ENCODE results near the gene PLA2G2C.

PLA2G2C gene

DNA sequence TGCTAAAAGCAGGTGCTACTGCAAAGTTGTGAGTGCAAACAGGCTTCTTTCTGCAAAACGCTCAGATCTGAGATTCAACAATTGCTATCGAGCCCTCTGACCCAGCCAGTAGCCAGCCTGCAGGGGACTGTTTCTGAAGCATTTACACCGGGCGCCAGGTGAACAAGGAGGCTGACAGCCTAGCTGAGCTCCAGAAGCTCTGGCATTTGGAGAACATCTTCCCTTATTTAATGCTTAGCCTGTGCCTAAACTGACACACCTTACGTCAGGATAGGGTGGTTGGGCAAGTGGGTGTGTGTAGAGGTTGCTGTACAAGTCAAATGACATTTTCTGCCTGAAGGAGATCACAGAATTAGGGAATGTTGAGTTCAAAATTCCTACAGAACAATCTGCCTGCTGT is 15.8 kb upstream of the PLA2G2C start:
- DNase-seq, result no peak

DNA sequence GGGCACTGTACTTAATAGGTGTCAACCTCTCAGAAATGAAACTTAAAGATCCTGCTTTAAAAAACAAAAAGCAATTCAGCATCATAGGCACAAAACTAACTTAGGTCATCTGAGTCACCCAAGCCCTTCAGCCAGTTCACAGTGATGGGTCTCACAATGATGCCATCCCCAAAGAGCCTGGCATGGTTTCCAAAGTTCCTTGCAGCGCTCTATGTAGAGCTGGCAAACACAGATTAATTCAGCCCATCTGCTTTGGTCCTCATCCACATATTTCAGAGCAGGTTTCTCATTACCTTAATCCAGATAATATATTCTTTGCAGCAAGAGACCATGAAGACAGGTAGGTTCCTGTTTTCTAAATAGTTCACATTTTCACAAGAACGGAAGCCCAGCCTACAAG is 14.6 kb upstream of the PLA2G2C start:
- DNase-seq, result no peak

DNA sequence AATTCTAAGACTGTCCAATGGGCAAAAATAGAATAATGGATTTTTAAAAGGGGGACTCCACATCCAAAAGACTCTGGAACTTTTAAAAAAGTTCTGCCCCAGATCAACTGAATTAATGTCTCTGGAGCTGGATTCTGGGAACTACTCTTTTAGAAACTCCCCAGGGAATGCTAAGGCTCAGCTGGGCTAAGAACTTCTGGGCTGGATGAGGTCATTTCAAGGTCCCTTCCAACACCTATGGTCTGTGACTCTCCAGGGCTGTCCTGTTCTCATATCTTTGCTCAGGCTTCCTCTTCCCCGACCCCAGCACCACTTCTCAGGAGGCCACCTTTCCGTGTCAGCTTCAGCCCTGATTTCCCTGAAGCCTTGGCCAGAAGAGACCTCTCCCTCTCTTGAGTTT is 13.5 kb upstream of the PLA2G2C start:
- DNase-seq, result no peak

DNA sequence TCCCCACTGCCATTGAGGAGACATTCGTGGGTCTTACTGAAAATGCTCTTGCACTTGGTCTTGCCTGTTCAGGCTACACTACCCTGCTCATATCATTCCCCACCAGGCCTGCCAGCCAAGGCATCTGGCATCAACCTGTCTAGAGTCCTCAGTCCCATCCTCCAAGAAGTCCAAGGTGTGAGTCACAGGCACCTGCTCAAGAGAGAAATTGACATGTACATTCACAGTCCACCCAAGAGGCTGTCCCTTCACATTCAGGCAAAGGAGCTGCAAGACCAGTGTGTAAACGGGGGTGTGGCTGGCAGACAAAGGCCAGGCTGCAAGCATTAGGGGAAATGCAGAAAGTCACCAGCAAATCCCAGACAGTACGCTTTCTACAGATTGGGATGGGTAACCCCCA is 13.1 kb upstream of the PLA2G2C start:
- DNase-seq, result no peak

DNA sequence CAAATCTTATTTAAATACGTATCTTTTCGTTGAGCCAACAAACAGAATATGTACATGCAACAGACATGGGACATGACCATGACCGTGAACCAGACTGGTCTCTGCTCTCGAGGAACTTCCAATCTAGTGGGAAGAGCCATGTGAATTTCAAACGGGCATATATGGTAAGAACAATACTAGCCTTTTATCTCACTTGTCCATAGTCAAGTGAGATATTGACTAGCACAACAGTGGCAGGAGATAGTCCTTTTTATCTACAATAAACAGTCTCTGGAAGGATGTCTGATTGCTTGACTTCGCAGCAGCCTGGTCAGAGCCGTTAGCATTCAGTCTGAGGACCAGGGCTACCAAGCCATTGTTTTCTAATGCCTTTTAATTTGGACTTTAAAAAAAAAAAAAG is 12.6 kb upstream of the PLA2G2C start:
- DNase-seq, result no peak

DNA sequence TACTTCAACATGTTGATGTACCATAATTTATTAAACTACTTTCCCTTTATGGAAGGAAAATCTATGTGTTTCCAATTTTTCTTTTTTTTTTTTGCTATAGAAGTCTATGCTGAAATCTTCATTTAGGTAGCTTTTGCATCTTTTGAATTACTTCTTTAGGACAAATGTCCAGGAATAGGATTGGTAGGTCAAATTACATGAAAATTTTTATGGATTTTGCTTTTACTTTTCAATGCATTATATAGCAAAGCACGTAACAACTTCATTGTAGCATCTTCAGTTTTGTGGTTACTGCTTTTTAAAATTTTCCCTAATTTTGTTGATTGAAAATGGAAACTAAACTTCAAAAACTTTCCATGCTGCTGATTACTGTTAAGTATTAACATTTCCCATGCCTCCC is 12.0 kb upstream of the PLA2G2C start:
- DNase-seq, result no peak

DNA sequence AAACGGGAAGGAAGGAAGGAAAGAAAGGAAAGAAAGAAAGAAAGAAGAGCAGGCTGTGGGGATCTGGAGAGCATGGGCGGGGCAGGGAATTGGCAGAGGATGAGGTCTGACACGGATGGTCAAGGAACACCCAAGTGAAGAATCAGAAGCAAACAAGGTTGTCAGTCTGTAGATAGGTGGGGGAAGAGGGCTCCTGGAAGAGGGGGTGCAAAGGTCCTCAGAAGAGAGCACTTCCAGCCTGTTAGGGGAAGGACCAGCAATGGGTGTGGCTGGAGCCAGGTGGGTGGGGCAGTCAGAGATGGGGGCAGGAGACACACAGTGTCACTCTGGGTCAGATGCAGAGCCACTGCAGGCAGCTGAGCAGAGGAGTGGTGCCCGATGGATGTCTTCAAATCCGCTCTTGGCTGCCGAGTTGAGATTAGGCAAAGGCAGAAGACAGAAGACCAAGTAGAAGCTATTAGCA is 11.0 kb upstream of the PLA2G2C start:
- DNase-seq, result no peak

DNA sequence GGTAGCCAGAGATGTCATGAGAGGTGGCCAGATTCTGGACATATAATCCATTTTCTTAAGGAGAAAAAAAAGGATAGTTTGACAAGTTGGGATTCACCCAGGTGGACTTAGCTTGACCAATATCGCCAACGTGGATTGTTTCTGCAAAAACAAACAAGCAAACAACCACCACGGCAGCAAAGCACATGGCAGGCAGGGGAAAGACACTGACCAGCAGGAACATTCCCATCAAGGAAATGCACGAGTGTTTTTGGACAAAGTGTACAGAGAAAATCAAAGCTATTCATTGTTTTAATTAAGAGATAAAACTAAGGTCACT is 9.1 kb upstream of the PLA2G2C start:
- no peak for DNase-seq

DNA sequence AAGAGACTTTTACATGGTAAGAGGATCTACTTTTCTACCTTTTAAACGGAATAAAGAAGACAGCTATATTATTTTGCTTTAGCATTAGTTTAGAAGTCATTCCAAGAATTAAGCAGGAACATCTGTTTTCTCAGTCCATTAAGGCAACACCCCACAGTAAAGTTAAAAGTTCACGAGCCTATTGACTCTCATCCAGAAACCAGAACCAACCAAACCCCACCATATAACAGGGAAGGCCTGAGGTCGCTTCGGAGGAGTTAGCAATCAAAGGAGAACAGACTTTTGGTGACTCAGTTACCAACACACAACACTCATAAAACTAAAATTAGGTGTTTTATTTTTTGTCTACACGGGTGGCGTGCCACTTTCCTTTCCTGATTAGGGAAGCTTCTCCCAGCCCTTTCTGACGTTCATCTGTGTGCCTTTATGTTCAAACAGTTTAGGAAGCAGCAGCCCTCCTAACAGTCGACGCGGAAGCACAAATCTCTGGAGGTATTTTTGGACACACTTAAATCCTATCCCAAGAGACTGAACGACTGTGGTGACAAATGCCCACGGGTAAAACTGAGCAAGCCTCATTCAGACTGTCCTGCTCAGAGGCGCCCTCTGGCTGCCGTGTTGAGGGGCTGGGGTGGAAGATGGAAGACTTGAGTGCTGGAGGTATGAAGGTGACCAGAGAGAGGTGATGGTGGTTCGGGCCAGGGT is 8.6 kb upstream of the PLA2G2C start:
- DNase-seq, result peak; percentile 64

DNA sequence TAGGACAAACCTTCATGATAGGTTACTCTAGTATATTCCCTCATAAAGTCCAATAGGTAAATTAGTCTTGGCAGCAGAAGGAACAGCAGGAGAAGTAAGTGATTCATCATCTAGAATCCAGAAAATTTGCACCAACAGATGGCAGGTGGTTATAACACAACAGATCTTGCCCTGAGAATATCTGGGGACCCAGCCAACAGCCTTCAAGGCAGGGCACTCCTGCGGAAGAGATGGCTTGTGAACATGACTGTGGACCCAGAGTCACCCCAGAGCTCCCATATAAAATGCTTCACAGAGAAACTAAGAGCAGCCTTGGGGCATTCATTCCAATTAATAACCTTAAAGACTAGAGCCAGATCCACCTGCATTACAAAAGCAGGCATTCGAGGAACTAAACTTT is 7.9 kb upstream of the PLA2G2C start:
- peak; percentile 94 for DNase-seq

DNA sequence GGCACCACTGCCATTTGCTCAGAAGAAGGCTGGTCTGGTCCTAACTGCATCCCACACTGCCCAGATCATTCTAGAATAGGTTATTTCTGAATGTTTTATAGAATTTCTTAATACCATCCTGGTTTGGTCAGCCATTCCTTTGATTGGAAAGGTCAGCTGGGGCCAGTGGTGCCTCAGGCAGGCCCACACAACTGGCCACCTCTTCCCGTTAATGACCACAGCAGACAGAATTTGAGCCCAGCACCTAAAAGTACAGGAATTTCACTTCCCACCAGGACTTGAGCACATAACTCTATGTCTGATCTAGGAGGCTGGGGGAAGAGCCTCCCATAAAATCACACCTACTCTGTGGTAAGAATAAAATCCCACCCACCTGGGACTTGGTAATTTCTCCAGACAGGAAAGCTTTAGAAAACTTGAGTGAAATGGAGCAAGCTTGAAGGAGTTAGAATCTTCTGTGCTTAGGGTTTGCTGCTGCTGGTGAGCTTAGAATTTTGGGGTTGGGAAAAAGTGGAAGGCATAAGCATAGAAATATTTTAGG is 6.6 kb upstream of the PLA2G2C start:
- no peak for DNase-seq

DNA sequence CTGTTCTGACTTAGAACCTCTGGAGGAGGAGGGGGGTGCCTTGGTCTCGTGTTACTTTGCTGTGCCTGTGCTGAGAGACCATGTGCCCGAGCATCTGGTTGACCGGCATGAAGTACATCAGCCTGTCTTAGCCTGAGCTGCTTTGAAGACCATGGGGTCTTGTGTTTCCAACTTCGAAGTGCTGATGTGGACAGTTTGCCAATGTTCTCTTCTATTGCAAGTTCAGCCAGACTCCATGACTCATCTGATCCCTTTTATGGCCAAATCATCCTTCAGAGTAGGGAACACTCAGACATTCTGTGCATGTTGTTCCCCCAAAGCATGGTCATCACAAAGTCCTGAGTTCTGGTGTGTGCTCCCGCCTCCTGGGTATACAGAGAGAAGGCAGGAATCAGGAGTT is 6.0 kb upstream of the PLA2G2C start:
- no peak for DNase-seq

DNA sequence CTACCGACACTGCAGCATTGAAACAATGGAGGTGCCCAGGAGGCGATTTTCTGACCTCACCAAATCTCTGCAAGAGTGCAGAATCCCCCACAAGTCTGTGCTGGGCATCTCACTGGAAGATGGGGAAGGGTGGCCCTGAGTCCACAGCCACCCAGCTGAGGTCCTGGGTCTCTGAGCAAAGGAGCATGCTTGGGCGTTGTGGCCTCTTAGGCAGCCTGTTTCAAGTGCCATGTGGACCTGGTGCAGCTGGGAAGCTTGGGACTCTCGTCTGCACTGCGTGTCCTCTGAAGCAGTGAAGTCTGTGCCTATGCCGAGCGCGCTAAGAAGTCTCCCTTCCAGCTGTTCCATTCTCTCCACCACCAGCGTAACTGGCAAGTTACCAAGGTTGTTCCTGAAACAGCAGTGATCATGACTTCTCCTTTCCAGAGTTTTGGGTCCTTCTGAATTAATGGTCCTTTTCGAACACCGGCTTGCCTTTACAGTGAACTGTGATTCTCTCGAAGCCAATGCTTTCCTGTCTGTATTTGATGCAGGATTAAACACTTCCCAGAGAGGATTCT is 5.0 kb upstream of the PLA2G2C start:
- DNase-seq, result no peak

DNA sequence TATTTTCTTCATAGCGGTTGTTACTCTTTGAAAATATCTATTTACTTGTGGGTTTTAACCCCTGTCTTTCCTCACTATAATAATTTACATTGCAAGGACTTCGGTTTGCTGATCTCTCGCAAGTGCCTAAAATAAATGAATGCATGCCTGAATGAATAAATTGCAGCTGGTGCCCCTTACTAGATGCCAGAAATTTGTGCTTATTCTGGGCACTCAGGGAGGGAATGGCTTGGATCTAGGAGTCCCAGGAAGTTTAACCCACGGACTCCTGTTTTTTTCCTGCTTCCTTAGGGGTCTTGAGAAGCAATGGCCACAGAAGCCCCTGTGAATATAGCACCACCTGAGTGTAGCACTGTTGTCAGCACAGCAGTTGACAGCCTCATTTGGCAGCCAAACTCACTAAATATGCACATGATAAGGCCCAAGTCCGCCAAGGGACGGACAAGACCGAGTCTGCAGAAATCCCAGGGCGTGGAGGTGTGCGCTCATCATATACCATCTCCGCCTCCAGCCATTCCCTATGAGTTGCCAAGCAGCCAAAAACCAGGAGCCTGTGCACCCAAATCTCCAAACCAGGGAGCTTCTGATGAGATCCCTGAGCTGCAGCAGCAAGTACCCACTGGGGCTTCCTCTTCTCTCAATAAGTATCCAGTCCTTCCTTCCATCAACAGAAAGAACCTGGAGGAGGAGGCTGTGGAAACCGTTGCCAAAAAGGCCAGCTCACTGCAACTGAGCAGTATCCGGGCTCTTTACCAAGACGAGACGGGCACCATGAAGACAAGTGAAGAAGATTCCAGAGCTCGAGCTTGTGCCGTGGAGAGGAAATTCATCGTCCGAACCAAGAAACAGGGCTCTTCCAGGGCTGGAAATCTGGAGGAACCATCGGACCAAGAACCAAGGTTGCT is 4.2 kb upstream of the PLA2G2C start:
- peak; percentile 18 for DNase-seq

DNA sequence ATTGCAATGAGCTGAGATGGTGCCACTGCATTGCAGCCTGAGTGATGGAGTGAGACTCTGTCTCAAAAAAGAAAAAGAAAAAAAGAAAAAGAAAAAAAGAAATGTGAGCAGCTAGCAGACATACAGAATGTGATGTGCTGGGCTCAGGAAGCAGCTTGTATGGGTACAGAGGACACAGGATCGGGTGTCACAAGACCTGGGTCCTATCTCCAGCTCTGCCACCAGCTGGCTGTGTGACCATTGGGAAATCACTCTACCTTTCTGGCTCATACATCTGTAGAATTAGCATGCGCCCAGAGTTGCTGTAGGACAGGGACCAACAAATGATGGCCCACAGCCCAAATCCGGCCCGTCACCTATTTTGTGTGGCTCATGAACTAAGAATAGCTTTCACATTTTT is 3.3 kb upstream of the PLA2G2C start:
- DNase-seq, result peak; percentile 33

DNA sequence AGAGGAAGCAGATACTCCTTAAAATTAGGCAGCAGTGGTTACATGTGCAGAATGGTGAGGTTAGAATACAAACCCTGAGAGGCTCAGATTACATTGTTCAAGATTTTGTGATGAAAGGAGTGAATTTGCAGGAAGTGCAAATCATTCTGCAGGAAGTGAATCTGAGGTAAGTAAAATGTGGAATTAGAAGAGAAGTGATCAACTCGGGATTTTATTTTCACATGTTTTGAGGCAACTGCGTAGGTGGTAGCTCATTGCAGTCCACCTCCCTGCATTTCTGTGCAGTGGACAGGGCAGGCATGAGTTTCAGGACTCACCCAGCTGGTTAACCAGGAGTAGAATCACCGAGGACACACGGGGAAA is 2.1 kb upstream of the PLA2G2C start:
- no peak for DNase-seq

DNA sequence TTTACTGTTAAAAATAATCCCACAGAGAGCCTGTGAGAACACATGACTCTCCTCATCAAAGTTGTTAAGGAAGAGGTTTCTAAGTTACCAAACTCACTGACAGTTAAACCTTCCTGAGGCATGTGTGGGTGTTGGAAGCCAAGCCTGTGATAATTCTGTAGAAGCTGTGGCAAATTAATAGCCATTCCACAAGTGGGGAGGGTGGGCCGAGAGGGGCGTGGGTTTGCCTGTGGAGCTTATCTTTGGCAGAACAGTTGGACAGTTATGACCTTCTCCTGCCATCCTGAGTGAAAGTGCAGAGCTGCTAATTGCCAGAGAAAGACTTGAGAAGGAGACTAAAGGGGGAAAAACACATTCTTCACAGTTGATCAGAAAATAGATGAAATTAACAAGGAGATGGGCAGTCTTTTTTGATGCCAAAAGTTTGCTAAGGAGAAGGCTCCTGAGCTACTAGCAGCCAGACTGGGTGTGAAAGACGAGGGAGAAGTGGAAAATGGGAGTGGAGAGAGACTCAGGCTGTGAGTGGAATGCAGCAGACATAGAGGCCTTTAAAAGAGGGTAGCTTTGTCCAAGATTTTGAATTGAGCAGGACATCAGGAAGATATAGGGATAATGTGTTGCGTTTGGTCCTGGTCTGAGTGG is 1.6 kb upstream of the PLA2G2C start:
- no peak for DNase-seq

DNA sequence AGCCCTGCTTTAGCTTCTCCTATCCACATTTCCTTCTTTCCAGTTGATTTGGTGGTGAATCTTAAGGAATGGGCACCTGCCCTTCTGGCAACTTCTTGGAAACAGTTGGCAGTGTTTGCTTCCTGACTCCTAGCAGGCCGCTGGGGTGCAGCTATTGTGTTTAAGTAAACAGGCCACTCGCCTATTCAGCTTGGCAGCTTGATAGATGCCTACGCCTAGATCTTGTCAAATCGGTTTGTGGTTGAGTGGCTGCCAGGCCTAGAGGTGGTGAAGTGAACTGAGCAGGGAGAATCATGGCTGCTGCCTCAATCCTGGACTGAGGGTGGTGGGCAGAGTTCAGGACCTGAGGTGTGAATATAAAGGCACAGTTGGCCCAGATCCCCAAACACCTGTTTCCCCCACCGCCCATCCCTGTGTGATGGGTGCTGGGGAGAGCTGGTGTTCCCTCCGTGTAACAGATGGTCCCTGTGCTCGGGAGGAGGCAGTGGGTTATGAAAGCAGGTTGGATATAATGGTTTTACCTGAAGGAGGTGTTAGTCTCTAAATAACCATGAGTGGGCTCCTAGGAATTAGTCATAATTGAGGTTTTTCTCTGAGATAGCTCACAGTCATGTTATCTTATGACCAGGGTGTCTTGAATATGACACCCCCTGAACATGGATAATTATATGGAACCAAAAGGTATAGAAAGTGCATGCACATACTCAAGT is 940 bp upstream of the PLA2G2C start:
- peak; percentile 92 for DNase-seq

DNA sequence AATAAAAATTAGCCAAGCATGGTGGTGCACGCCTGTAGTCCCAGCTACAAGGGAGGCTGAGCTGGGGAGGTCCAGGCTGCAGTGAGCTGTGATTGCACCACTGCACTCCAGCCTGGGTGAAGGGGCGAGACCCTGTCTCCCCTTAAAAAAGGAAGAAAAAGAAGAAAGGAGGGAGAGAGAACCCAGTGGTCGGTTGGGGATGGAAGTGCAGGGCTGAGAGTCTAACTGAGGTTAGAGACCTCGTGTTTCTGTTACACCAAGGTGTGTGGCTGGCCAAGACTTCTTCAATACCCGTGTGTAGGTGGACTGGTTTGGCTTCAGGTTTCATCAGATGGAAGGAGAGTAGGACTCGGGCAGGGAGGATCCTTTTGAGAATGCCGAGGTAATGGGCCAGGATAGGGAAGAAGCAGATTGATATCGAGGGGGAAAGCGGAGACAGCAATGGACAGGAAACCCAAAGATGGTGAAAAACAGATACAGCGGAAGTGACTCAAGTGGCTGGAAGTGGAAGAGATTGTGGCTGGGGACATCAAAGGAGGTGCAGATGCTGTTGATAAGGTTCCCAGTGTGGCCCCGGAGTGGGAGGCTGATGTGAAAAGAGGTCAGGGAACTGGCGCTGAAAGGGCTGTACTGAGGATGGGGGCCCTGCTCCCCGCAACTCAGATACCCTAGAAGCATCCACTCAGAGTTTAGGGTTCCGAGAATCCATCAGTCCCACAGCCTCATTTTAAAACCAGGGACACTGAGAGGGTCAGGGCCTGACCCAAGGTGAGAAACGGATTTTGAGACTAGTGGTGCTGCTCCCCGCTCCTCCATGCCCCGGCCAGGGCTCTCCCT is 1.1 kb downstream of the PLA2G2C start:
- no peak for DNase-seq

DNA sequence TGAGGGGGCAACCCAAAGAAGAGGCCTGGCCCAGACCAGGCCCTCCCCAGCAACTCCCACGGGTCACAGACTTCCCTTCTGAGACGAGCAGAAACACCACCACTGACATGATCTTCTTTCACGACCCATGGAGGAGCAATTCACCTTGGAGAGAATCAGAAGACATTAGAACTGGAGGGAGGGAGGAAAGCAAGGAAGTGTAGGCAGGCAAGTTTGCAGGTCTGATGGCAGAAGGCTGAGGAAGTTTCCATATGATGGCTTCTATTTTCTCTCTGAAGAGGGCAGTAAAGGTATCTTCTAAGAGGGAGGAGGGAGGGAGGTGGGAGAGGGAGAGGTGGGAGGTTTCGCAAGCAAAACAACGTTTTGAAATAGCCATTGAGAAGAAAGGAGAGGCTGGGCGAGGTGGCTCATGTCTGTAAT is 1.8 kb downstream of the PLA2G2C start:
- DNase-seq, result no peak

DNA sequence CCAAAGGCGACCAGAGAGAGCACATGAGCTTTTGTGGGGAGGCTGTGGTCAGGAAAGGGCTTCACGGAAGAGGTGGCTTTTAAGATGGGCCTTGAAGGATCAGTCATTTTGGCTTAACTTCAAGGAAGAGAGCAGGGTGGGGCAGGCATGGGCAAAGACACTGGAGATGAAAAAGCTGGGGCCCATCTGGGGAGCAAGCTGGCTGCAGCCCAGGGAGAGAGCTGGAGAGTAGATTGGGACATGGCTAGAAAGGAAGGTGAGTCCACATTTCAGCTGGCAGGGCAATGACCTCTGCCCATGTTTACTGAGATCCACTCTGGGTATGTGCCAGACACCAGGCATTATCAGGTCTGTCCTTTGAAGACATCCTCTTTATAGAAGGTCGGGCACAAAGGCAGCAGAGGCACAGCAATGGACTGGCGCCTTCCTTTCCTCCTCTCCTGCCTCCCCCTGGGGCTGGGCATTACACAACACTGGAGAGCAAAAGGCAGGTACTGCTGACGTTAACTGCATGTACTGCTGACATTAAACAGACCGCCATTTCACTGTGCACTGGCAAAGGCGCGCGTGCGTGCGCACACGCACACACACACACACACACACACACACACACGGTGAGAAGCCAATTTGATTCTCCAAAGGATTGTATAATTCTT is 2.6 kb downstream of the PLA2G2C start:
- DNase-seq, result no peak

Measured in NCI-H2171 treated with DMSO at 0.1 percent for 48 hours (cell line).